Kidney epithelial cell (primary cell): ENCODE data around the gene HSFY2. TPM values are rescaled to one million over a fixed set of nuclear protein-coding genes. Genes with fewer than 3 reads are reported as not detected.
"Not testable (repeated sequence)": the region's sequence is repeated elsewhere in the genome, so short reads cannot be mapped to it uniquely, and the experiment has no call there.

Experiments used
- DNase-seq: peaks from one replicate; pipeline ENCODE4 v3.0.0-alpha.2; 2010; ENCODE audit warnings: low read depth
- H3K27me3 ChIP-seq: 2 replicates; pipeline ENCODE4 v1.6.0; 2011; ENCODE audit warnings: low read length; ENCODE audit not compliant: control insufficient read depth, insufficient read depth
- H3K36me3 ChIP-seq: 2 replicates; pipeline ENCODE4 v1.5.1; 2011; ENCODE audit warnings: low read length; ENCODE audit not compliant: control insufficient read depth, insufficient read depth
- H3K4me3 ChIP-seq: 2 replicates; pipeline ENCODE4 v1.5.1; 2011; ENCODE audit warnings: low read depth, mild to moderate bottlenecking, control low read depth, low read length
- total RNA-seq: library from RNA; depleted of rRNA; stranded (reverse); fragments of >200 nt; gene quantifications from 2 replicates; pipeline ENCODE4 v1.2.3, GENCODE V29; 2015

HSFY2 gene
- not detected in 2 replicates for total RNA-seq

DNA sequence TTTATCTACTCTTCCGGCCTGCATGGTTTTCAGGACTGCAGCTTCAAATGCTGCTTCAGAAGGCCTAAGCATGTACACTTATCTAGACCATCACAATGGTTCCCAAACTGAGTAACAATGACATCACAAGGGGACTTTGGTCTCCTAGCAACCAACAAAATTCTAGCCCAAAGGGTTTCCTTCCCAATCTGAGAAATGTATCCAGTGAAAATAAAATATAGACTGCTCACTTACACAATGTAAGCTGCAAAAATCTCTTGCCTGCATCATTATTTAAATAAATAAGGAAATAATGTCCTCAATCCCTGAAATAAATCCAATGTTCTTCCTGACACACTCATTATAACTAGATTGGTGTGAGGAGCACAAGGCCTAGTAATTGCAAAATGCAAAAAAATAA is at the start of gene HSFY2:
TSS of gene HSFY2 (minus strand) at position 101 of the 400 bp plus-strand sequence. CDS start 117 bp downstream, outside the sequence.
- not testable (repeated sequence) for DNase-seq, H3K4me3 ChIP-seq, H3K27me3 ChIP-seq, H3K36me3 ChIP-seq

DNA sequence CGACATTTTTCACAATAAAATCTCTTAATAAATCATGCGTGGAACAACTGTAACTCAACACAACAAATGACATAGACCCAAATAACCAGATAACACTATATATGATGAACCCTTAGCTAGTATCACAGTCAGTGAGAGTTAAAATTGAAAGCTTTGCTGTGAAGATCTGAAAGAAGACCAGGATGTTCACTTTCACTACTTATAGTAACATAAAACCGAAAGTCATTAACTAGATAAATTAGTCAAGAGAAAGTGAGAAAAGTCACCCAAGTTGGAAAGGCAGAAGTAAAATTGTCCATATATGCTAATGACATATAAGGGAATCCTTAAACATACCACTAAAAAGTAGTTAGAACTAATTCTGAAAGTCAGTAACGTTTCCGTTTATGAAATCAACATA is 42.2 kb upstream of the HSFY2 start:
- DNase-seq = not testable (repeated sequence)

DNA sequence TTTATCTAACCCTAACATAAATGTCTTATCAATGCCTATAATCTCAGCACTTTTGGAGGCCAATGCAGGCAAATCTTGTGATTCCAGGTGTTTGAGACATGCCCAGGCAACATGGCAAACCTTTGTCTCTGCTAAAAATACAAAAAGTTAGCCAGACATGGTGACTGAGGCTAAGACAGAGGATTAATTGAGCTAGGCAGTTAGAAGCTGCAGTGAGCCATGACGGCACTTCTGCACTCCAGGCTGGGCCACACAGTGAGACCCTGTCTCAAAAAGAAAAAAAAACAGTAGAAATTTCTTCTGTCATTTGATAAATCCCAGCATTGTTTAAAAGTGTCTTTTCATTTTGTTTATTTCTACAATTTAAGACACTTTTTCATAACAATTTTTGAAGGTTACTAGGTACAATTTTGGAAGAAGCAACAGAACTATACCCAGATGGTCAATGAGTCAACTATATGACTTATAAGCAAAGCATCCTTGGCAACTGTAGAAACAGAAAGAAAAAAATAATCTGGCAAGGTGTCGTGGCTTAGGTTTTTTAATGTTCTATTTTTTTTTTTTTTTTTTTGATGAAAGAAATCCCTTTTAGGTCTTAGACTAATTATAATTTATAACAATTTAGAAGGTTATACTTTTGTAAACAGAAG is 15.3 kb upstream of the HSFY2 start:
- H3K4me3 ChIP-seq, DNase-seq, H3K27me3 ChIP-seq, H3K36me3 ChIP-seq: not testable (repeated sequence)

More for the DNA sequence above, 42.2 kb upstream of the HSFY2 start:
- H3K36me3 ChIP-seq, H3K27me3 ChIP-seq, H3K4me3 ChIP-seq: not testable (repeated sequence)

GRCh38 chrY:18754077-18754476 is 19.5 kb downstream of the HSFY2 start:
- DNase-seq, H3K27me3 ChIP-seq, H3K36me3 ChIP-seq, H3K4me3 ChIP-seq: not testable (repeated sequence)

DNA sequence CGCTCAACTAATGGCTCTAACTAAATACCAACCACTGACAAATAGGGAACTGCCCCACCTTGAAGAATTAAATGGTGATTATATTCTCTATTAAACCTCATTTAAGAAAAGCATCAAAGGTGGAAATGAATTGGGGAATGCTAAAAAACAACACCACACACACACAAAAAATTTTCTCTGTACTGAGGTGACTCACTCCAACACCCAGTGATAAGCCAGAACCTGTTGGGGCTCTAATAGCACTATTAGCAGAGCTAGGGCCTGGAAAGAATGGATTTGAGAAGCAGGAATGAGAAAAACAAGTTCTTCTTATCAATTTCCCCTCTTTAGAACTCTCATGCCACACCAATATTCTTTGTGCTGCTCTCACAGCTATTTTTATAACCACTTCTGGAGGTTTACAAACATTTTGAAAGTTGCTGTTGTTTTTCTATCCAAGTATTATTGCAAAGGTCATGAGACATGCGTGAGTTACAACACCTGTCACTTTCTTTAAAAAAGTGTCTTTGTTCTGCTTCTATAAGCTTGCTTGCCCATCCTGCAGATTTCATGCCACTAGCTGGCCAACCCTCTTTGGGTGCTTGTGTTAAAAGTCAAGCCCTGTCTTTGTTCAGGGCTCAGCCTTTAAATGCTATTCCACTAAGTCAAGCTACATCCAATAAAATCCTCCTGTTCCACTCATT is 20.3 kb downstream of the HSFY2 start:
- DNase-seq, H3K36me3 ChIP-seq, H3K4me3 ChIP-seq, H3K27me3 ChIP-seq: not testable (repeated sequence)

- H3K4me3 ChIP-seq, H3K36me3 ChIP-seq, DNase-seq, H3K27me3 ChIP-seq: not testable (repeated sequence)
These were observed 49.8 kb downstream of the HSFY2 start for GRCh38 chrY:18723714-18724113.

Other genes starting within 250 kb of the HSFY2 start
- not detected in 2 replicates for gene HSFY1, start 227.0 kb downstream of the HSFY2 start, total RNA-seq